Myometrial cell (primary cell): ENCODE results near the gene GLT8D2. TPM values are rescaled to one million over a fixed set of nuclear protein-coding genes. Genes with fewer than 3 reads are reported as not detected.

Experiments used
- total RNA-seq: library from RNA; depleted of rRNA; stranded (reverse); fragments of >200 nt; gene quantifications from 2 replicates; pipeline ENCODE4 v1.2.3, GENCODE V29; 2015

GLT8D2 gene
- 20.2 and 26.4 TPM in 2 replicates for total RNA-seq

GRCh38 chr12:104049903-104050356, at the start of gene GLT8D2:
GLT8D2 (minus strand) TSS chr12:104050187; CDS start chr12:104019648, 30,539 bp downstream.

GRCh38 chr12:104064031-104064841, 14.2 kb upstream of the GLT8D2 start, which contains the start of gene HCFC2:
HCFC2 (plus strand) TSS chr12:104064531; CDS start chr12:104064561, 30 bp downstream.

GRCh38 chr12:103965590-103966504, 84.1 kb downstream of the GLT8D2 start, which contains the start of gene TDG:
TDG (plus strand) TSS chr12:103965872; CDS start chr12:103966038, 166 bp downstream.

Other genes with a start within 250 kb of the GLT8D2 start
- 6.1 and 8.5 TPM in 2 replicates for gene NT5DC3, start 209.0 kb downstream of the GLT8D2 start, total RNA-seq
- 543 and 708 TPM in 2 replicates for gene HSP90B1, start 119.8 kb downstream of the GLT8D2 start, total RNA-seq
- gene TDG, start 84.3 kb downstream of the GLT8D2 start, total RNA-seq = 8.3 and 12.1 TPM in 2 replicates
- 11.5 and 14.7 TPM in 2 replicates for gene HCFC2, start 14.3 kb upstream of the GLT8D2 start, total RNA-seq
- 36.0 and 39.3 TPM in 2 replicates for gene NFYB, start 88.0 kb upstream of the GLT8D2 start, total RNA-seq
- gene TXNRD1, start 165.6 kb upstream of the GLT8D2 start, total RNA-seq = 334 and 394 TPM in 2 replicates